ENCODE measurements around the gene NSD1.

DNA sequence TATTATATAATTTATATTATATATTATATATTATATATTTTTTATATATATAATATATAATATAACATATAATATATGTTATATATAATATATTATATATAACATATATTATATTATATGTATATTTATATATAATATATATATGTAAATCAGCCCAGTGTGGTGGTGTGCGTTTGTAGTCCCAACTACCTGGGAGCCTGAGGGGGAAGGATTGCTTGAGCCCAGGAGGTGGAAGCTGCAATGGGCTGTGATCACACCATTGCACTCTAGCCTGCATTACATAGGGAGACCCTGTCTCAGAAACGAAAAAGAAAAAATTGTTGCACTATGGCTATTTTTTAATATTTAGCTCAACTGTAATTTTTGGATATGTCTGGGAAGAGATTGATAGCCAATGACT lies 52.4 kb downstream of the NSD1 start:
- TF ChIP-seq, protein P1, sequence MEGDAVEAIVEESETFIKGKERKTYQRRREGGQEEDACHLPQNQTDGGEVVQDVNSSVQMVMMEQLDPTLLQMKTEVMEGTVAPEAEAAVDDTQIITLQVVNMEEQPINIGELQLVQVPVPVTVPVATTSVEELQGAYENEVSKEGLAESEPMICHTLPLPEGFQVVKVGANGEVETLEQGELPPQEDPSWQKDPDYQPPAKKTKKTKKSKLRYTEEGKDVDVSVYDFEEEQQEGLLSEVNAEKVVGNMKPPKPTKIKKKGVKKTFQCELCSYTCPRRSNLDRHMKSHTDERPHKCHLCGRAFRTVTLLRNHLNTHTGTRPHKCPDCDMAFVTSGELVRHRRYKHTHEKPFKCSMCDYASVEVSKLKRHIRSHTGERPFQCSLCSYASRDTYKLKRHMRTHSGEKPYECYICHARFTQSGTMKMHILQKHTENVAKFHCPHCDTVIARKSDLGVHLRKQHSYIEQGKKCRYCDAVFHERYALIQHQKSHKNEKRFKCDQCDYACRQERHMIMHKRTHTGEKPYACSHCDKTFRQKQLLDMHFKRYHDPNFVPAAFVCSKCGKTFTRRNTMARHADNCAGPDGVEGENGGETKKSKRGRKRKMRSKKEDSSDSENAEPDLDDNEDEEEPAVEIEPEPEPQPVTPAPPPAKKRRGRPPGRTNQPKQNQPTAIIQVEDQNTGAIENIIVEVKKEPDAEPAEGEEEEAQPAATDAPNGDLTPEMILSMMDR (IDR thresholded peaks at IDR 0.05) = no peak
- TF ChIP-seq POLR2A (IDR thresholded peaks at IDR 0.05) = no peak

All from esophagus squamous epithelium (tissue), 4 donors.